Measurements from ENCODE around the gene TMED5. TPM values are rescaled to one million over a fixed set of nuclear protein-coding genes. Genes with fewer than 3 reads are reported as not detected.

The TMED5 gene
- polyA plus RNA-seq, 1 donor from 2014 or later, result 22.3 TPM

GRCh38 chr1:93111065-93111464, 69.1 kb downstream of the TMED5 start:
- TF ChIP-seq SMC3 (conservative IDR thresholded peaks at IDR 0.05; ENCODE audit: poor library complexity) (no peak), CTCF (IDR thresholded peaks at IDR 0.05; ENCODE audit: poor library complexity, severe bottlenecking) (no peak), EZH2 (IDR thresholded peaks at IDR 0.05; ENCODE audit: borderline replicate concordance, insufficient read depth, low read length, poor library complexity, severe bottlenecking) (no peak), MXI1 (conservative IDR thresholded peaks at IDR 0.05; ENCODE audit: poor library complexity, severe bottlenecking) (no peak), EP300 (conservative IDR thresholded peaks at IDR 0.05; ENCODE audit: poor library complexity, severe bottlenecking) (no peak), RAD21 (conservative IDR thresholded peaks at IDR 0.05) (no peak), TAF1 (IDR thresholded peaks at IDR 0.05; ENCODE audit: low read depth) (no peak), REST (IDR thresholded peaks at IDR 0.05; ENCODE audit: borderline replicate concordance) (no peak), POLR2AphosphoS5 (IDR thresholded peaks at IDR 0.05) (no peak)
- no peaks in the 10 kb centered on the region for H3K9me3 ChIP-seq (ENCODE audit: low read length)
- H4K20me1 ChIP-seq (ENCODE audit: insufficient read depth), result no peaks in the 10 kb centered on the region
- H3K27me3 ChIP-seq (ENCODE audit: insufficient read depth, low read depth, low read length), result no peaks in the 10 kb centered on the region
- no peaks in the 10 kb centered on the region for H3F3A ChIP-seq (ENCODE audit: insufficient read depth, low read length, poor library complexity, severe bottlenecking)
- H3K9me2 ChIP-seq (ENCODE audit: insufficient read depth, low read length), result no peaks in the 10 kb centered on the region
- no peaks in the 10 kb centered on the region for H3K36me3 ChIP-seq (ENCODE audit: insufficient read depth, low read length)
- no peak overlapping the region for H3K27ac ChIP-seq (ENCODE audit: low read length)
- no peak overlapping the region for H3K9ac ChIP-seq (ENCODE audit: low read length)
- no peak overlapping the region for H3K4me3 ChIP-seq (ENCODE audit: low read length)
- peaks cover 80% of the 10 kb centered on the region for H3K79me2 ChIP-seq (replicated peaks; ENCODE audit: insufficient read depth, low read length)
- no peak overlapping the region for H2AFZ ChIP-seq (ENCODE audit: low read depth, low read length)
- H3K4me2 ChIP-seq (ENCODE audit: low read length), result no peak overlapping the region

- H3K4me3 ChIP-seq (ENCODE audit: low read length), result no peak overlapping the region
- H3K4me2 ChIP-seq (ENCODE audit: low read length), result no peak overlapping the region
- no peaks in the 10 kb centered on the region for H3K9me2 ChIP-seq (ENCODE audit: insufficient read depth, low read length)
- H3K9ac ChIP-seq (ENCODE audit: low read length), result no peak overlapping the region
- TF ChIP-seq EZH2 (IDR thresholded peaks at IDR 0.05; ENCODE audit: borderline replicate concordance, insufficient read depth, low read length, poor library complexity, severe bottlenecking), result no peak
- no peak for TF ChIP-seq CTCF (IDR thresholded peaks at IDR 0.05; ENCODE audit: poor library complexity, severe bottlenecking)
- TF ChIP-seq RAD21 (conservative IDR thresholded peaks at IDR 0.05), result no peak
- no peaks in the 10 kb centered on the region for H3K9me3 ChIP-seq (ENCODE audit: low read length)
- no peaks in the 10 kb centered on the region for H4K20me1 ChIP-seq (ENCODE audit: insufficient read depth)
- H3F3A ChIP-seq (ENCODE audit: insufficient read depth, low read length, poor library complexity, severe bottlenecking), result no peaks in the 10 kb centered on the region
- H2AFZ ChIP-seq (ENCODE audit: low read depth, low read length), result no peak overlapping the region
- peaks cover 93% of the 10 kb centered on the region for H3K79me2 ChIP-seq (replicated peaks; ENCODE audit: insufficient read depth, low read length)
- no peak overlapping the region for H3K27ac ChIP-seq (ENCODE audit: low read length)
- no peaks in the 10 kb centered on the region for H3K36me3 ChIP-seq (ENCODE audit: insufficient read depth, low read length)
- H3K27me3 ChIP-seq (ENCODE audit: insufficient read depth, low read depth, low read length), result no peaks in the 10 kb centered on the region
Observed at GRCh38 chr1:93109578-93109977, 70.6 kb downstream of the TMED5 start.
